HG03045 (cell line): ENCODE measurements around the gene PHLDB3.
"Not testable (repeated sequence)": the region's sequence is repeated elsewhere in the genome, so short reads cannot be mapped to it uniquely, and the experiment has no call there.

Source experiments
- ATAC-seq: cut with Tn5 transposase; IDR thresholded peaks from one replicate; pipeline ENCODE4 v1.9.1; 2021; ENCODE audit warnings: mild to moderate bottlenecking, moderate library complexity; ENCODE audit not compliant: unreplicated experiment

The PHLDB3 gene

DNA sequence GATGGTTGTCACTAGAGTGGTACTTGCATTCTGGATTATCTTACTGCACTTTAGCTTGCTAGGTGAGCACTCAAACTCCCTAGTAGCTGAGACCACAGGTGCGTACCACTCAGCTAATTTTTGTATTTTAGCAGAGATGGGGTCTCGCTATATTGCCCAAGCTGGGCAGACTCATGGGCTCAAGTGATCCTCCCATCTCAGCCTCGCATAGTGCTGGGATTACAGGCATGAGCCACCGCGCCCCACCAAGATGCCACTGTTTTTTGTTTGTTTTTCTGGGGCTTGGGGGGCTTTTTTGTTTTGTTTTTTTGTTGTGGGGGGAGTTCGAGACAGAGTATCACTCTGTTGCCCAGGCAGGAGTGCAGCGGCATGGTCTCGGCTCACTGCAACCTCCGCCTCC lies 56.9 kb downstream of the PHLDB3 start:
- no peak for ATAC-seq

GRCh38 chr19:43446746-43447489 lies 57.6 kb downstream of the PHLDB3 start:
- peak; percentile 52 for ATAC-seq

- no peak for ATAC-seq
Measured at GRCh38 chr19:43445426-43445825, 59.1 kb downstream of the PHLDB3 start.

DNA sequence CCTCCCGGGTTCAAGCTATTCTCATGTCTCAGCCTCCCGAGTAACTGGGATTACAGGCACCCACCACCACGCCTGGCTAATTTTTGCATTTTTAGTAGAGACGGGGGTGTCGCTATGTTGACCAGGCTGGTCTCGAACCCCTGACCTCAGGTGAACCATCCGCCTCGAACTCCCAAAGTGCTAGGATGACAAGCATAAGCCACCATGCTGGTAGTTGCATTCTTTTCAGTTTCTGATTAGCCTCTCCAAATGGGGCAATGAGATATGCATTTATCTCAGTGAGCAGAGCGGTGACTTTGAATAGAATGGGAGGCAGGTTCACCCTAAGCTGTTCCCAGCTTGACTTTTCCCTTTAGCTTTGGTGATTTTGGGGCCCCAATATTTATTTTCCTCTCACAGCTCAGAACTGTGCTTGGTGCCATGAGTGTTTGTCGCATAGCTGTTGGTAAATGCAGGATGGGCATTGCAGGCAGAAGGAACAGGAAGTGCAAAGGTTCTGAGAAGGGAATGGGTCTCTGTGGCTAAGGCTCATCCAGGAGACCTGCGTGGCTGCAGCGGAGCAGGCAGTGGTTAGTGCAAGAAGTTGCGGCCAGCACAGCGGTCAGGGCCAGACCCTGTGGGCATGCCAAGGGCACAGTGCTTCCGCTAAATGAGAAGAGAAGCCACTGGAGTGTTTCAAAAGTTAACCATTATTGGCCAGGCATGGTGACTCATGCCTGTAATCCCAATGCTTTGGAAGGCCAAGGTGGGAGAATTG lies 59.8 kb downstream of the PHLDB3 start:
- ATAC-seq, result no peak

- not testable (repeated sequence) for ATAC-seq
Measured at GRCh38 chr19:43444091-43444490, 60.5 kb downstream of the PHLDB3 start.

- no peak for ATAC-seq
Measured at GRCh38 chr19:43441716-43442115, 62.8 kb downstream of the PHLDB3 start.

- ATAC-seq, result no peak
Measured at GRCh38 chr19:43439709-43440063, 64.9 kb downstream of the PHLDB3 start.

- no peak for ATAC-seq
Measured at GRCh38 chr19:43439032-43439708, 65.4 kb downstream of the PHLDB3 start.

DNA sequence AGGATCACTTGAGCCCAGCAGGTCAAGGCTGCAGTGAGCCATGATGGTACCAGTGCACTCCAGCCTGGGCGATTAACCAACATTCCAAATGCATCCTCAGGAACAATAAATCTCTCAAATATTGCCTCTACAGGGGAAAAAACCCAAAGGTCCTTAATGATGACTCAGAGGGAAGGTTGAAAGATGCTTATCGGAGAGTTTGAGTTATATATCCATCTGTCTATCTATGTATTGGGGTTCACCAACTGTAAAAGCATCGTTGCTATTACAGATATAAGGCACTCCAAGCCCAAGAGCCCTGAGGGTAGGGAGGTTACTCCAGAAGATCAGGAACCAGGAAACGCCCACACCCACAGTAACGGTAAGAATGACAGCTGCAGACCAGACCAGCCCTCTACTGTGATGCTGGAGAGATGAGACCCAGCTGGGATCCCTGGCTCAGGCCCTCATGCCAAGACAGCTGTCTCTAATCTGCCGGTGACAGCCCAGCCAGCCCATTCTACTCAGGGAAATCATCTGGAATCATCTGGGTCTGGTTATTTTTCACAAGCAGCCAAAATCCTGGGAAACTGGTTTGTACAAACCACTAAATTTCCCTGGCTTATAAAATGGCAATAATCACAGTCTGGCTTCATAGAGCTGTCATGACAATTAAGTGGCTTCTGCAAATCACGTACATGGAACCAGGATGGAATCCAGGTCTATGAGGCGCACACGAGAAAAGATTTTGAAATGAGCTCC lies 66.1 kb downstream of the PHLDB3 start:
- ATAC-seq, result no peak

GRCh38 chr19:43437712-43438111 lies 66.8 kb downstream of the PHLDB3 start:
- no peak for ATAC-seq

- ATAC-seq, result not testable (repeated sequence)
Measured at GRCh38 chr19:43437284-43437683, 67.3 kb downstream of the PHLDB3 start.

DNA sequence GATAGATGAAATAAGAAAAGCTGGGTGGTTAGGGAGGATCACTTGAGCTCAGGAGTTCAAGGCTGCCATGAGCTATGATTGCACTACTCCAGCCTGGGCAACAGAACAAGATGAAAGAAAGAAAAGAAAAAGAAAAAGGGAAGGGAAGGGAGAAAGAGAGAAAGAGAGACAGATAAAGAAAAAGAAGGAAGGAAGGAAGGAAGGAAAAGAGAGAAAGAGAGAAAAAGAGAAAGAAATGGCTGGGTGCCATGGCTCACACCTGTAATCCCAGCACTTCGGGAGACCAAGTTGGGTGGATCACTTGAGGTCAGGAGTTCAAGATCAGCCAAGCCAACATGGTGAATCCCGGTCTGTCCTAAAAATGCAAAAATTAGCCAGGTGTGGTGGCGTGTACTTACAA lies 68.8 kb downstream of the PHLDB3 start:
- ATAC-seq, result no peak

GRCh38 chr19:43433689-43434088 lies 70.9 kb downstream of the PHLDB3 start:
- no peak for ATAC-seq

DNA sequence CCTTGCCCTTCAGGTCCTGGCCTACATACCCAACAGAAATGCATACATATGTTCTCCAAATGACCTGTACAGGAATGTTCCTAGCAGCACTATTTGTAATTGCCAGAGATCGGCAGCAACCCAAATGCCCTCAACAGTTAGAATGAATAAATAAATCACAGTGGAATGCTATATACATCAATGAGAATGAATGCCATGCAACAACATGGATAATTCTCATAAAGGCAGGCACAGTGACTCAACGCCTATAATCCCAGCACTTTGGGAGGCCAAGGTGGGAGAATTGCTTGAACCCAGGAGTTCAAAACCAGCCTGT lies 71.2 kb downstream of the PHLDB3 start:
- no peak for ATAC-seq

- no peak for ATAC-seq
Measured at GRCh38 chr19:43430976-43431375, 73.6 kb downstream of the PHLDB3 start.

DNA sequence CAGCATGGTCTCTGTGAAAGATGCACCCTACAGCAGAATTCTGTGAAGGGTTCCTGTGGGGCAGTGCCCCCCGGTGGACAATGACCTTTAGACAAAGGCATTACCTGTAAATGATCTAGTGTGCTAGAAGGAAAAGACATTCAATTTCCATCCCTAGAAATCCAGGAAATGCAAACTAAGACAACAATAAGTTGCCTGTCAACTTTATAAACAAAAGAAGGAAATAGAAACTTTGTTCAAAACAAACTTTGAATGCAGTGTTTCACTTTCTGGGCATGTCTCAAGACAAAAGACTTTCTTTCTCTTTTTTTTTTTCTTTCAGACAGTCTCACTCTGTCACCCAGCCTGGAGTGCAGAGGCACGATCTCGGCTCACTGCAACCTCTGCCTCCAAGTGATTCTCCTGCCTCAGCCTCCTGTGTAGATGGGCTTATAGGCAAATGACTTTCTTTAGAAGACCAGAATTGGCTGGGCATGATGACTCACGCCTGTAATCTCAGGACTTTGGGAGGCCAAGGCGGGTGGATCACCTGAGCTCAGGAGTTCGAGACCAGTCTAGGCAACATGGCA lies 74.3 kb downstream of the PHLDB3 start:
- no peak for ATAC-seq

DNA sequence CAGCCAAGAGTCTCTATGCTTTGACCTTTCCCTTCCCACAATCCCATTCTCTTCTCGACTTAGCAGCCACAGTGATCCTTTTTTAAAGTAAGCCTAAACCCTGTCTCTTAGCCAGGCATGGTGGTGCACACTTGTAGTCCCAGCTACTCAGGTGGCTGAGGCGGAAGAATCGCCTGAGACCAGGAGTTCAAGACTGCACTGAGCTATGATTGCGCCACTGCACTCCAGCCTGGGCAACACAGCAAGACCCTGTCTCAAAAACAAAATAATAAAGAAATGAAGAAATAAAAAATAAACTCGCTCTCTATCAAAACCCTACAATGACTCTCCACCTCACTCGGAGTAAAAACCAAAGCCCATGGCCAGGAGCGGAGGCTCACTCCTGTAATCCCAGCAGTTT lies 75.2 kb downstream of the PHLDB3 start:
- ATAC-seq, result no peak

- ATAC-seq, result no peak
Measured at GRCh38 chr19:43425567-43426392, 78.8 kb downstream of the PHLDB3 start.
